SK-N-SH (cell line): Measurements from ENCODE around the gene TMCO2. TPM values are rescaled to one million over a fixed set of nuclear protein-coding genes. Genes with fewer than 3 reads are reported as not detected.

Source experiments
- CTCF ChIA-PET: fragments of 300-600, 350-600 bp; formaldehyde crosslinking; extraction: SDS; loops from one replicate; lab custom pipeline; 2021; lab: Yijun Ruan, JAX
- POLR2A ChIA-PET: fragments of 350-600 bp; sonication (Branson Sonifier 250); formaldehyde crosslinking; extraction: SDS; loops from one replicate; lab custom pipeline; 2020; ENCODE audit warnings: antibody characterized with exemption, inconsistent platforms; lab: Yijun Ruan, JAX
- DNase-seq: peaks from one replicate; pipeline ENCODE4 v3.0.0; 2012
- H2AFZ ChIP-seq: fragments of 200-600 bp; sonication (generic); 2 replicates; pipeline ENCODE4 v1.8.1; 2016; ENCODE audit warnings: antibody characterized with exemption, mild to moderate bottlenecking, low read depth
- H3F3A ChIP-seq: fragments of 200-600 bp; sonication (generic); replicated peaks from 2 replicates; pipeline ENCODE3; 2016; ENCODE audit warnings: antibody characterized with exemption, mild to moderate bottlenecking; ENCODE audit not compliant: insufficient read depth
- H3K27ac ChIP-seq, 2 experiments: fragments of 200-500 bp in 1 of 2; fragments of 200-600 bp in 1 of 2; sonication (Bioruptor generic) in 1 of 2; sonication (generic), shearing (Covaris generic) in 1 of 2; 2 replicates each; pipeline versions ENCODE4 v1.5.1 to v1.6.1; 2014 to 2016; ENCODE audit warnings: low read depth in 2 of 2, inconsistent platforms in 1 of 2, low read length in 1 of 2, mild to moderate bottlenecking in 1 of 2, mixed read lengths in 1 of 2
- H3K27me3 ChIP-seq: fragments of 200-600 bp; sonication (generic), shearing (Covaris generic); 2 replicates; pipeline ENCODE4 v1.6.1; 2016; ENCODE audit warnings: mixed run types; ENCODE audit not compliant: insufficient read depth
- H3K36me3 ChIP-seq, 2 experiments: fragments of 200-500 bp in 1 of 2; fragments of 200-600 bp in 1 of 2; sonication (Bioruptor generic) in 1 of 2; sonication (generic) in 1 of 2; replicated peaks in 1 of 2; 2 replicates each; pipeline versions ENCODE3 to v1.5.1; 2014 to 2016; ENCODE audit warnings: low read length in 1 of 2, mild to moderate bottlenecking in 1 of 2; ENCODE audit not compliant: insufficient read depth in 2 of 2, control insufficient read depth in 1 of 2
- H3K4me1 ChIP-seq, 2 experiments: fragments of 200-500 bp in 1 of 2; fragments of 200-600 bp in 1 of 2; sonication (Bioruptor generic) in 1 of 2; sonication (generic), shearing (Covaris generic) in 1 of 2; 2 replicates each; pipeline versions ENCODE4 v1.5.1 to v1.6.1; 2014 to 2016; ENCODE audit warnings: low read depth in 1 of 2, low read length in 1 of 2, mixed run types in 1 of 2; ENCODE audit not compliant: insufficient read depth in 2 of 2, control insufficient read depth in 1 of 2
- H3K4me2 ChIP-seq: fragments of 200-600 bp; sonication (generic), shearing (Covaris generic); 2 replicates; pipeline ENCODE4 v1.6.1; 2017; ENCODE audit warnings: mixed run types
- H3K4me3 ChIP-seq, 2 experiments: fragments of 200-500 bp in 1 of 2; fragments of 200-600 bp in 1 of 2; sonication (Bioruptor generic) in 1 of 2; sonication (generic), shearing (Covaris generic) in 1 of 2; 2 replicates each; pipeline versions ENCODE4 v1.5.1 to v1.8.1; 2014 to 2016; ENCODE audit warnings: low read depth in 2 of 2, inconsistent platforms in 1 of 2, low read length in 1 of 2, mild to moderate bottlenecking in 1 of 2, mixed read lengths in 1 of 2, moderate library complexity in 1 of 2
- H3K79me2 ChIP-seq: fragments of 200-600 bp; sonication (generic); 2 replicates; pipeline ENCODE4 v1.8.1; 2017; ENCODE audit warnings: mild to moderate bottlenecking; ENCODE audit not compliant: insufficient read depth
- H3K9ac ChIP-seq: fragments of 200-600 bp; sonication (generic); 2 replicates; pipeline ENCODE4 v1.6.1; 2017; ENCODE audit warnings: mixed run types
- H3K9me2 ChIP-seq: fragments of 200-600 bp; sonication (generic); 2 replicates; pipeline ENCODE4 v1.6.1; 2017; ENCODE audit warnings: mixed run types
- H3K9me3 ChIP-seq: fragments of 200-600 bp; sonication (generic); 2 replicates; pipeline ENCODE4 v1.6.1; 2017; ENCODE audit warnings: mixed run types, mild to moderate bottlenecking, moderate library complexity
- H4K20me1 ChIP-seq: fragments of 200-600 bp; sonication (generic); 2 replicates; pipeline ENCODE4 v1.6.1; 2017; ENCODE audit warnings: mild to moderate bottlenecking, mixed run types; ENCODE audit not compliant: insufficient read depth
- EP300 ChIP-seq, 2 experiments: IDR thresholded peaks; 2 replicates each; pipeline versions ENCODE4 v1.4.0 to v1.6.1; 2012; ENCODE audit warnings: borderline replicate concordance in 1 of 2, low read depth in 1 of 2, low read length in 1 of 2
- GATA2 ChIP-seq: sonication (generic); formaldehyde crosslinking; IDR thresholded peaks from 2 replicates; pipeline ENCODE4 v1.5.0; 2020; ENCODE audit warnings: mild to moderate bottlenecking, missing genetic modification reagents
- MAX ChIP-seq: IDR thresholded peaks from 2 replicates; pipeline ENCODE4 v1.4.0; 2012; ENCODE audit warnings: low read depth
- MEF2A ChIP-seq: IDR thresholded peaks from 2 replicates; pipeline ENCODE4 v1.4.0; 2012; ENCODE audit warnings: low read depth, borderline replicate concordance
- NFIC ChIP-seq: IDR thresholded peaks from 2 replicates; pipeline ENCODE4 v1.4.0; 2012; ENCODE audit warnings: borderline replicate concordance
- POLR2AphosphoS5 ChIP-seq: IDR thresholded peaks from 2 replicates; pipeline ENCODE4 v1.6.1; 2012; ENCODE audit warnings: low read depth, low read length
- REST ChIP-seq: IDR thresholded peaks from 2 replicates; pipeline ENCODE4 v1.6.1; 2012; ENCODE audit warnings: mild to moderate bottlenecking, low read depth, low read length, moderate library complexity
- RXRA ChIP-seq: IDR thresholded peaks from 2 replicates; pipeline ENCODE4 v1.4.0; 2012; ENCODE audit warnings: low read depth, mild to moderate bottlenecking, borderline replicate concordance
- TAF1 ChIP-seq: IDR thresholded peaks from 2 replicates; pipeline ENCODE4 v1.6.1; 2012; ENCODE audit warnings: low read depth, mild to moderate bottlenecking, low read length, moderate library complexity, borderline replicate concordance
- TEAD4 ChIP-seq: IDR thresholded peaks from 2 replicates; pipeline ENCODE4 v1.4.0; 2012; ENCODE audit warnings: mild to moderate bottlenecking, borderline replicate concordance; ENCODE audit not compliant: insufficient read depth
- WGBS: methylation state at CpG from one replicate; pipeline ENCODE4 v1.1.6; 2017; ENCODE audit warnings: low lambda C conversion rate; 5-methylcytosine and 5-hydroxymethylcytosine counted together
- polyA plus RNA-seq, 3 experiments: library from polyadenylated mRNA; depleted of rRNA; stranded (reverse); fragments of >200 nt; gene quantifications; 2 replicates each; pipeline ENCODE4 v1.2.3, GENCODE V29; 2012

TMCO2 gene
- polyA plus RNA-seq, 1 of the 3 experiments (the other 2 are of a cell fraction) = not detected

GRCh38 chr1:40257688-40258444 lies 10.1 kb downstream of the TMCO2 start, which contains the start of gene ZMPSTE24 (continued):
- TF ChIP-seq REST (peak; percentile 55; the same call in 1 of the 2 replicates), NFIC (0 out of 2 replicates have a peak, but pooled peaks have one; percentile 16), GATA2 (CRISPR knock-in tag) (no peak), MAX (peak; percentile 89), TAF1 (peak; percentile 81), MEF2A (no peak), EP300 (IDR thresholded peaks at IDR 0.05; ENCODE audit: borderline replicate concordance in 1 of 2, low read depth in 1 of 2, low read length in 1 of 2) (peak in 1 of 2 experiments; percentile 59; a peak in 2 of 4 replicates), TEAD4 (no peak)
- TF ChIP-seq, all 33 proteins: peak for 18

- peaks cover 28 to 38% of the 10 kb centered on the region in 2 experiments for H3K36me3 ChIP-seq
- ChIA-PET CTCF (interaction anchor here (1.7 kb wide), 1 partner anchor 20 kb away, joined by 5 read pairs; no protein-coding TSS in a partner anchor), POLR2A (interaction anchor here (0.7 kb wide), 1 partner anchor 124 kb away, joined by 3 read pairs; no protein-coding TSS in a partner anchor)
- no peaks in the 10 kb centered on the region for H3K27me3 ChIP-seq
- peak overlapping the region; percentile 75 to 93 for H3K4me3 ChIP-seq
- peak overlapping the region; percentile 66 to 99 for H3K27ac ChIP-seq
- H3K4me1 ChIP-seq = peaks cover 10 to 11% of the 10 kb centered on the region in 2 experiments; a peak in 3 of 4 replicates
- WGBS = 0% methylated on average over 3 of the region's 10 CpGs
- no peak for DNase-seq
- H3K9me3 ChIP-seq = no peaks in the 10 kb centered on the region
- H4K20me1 ChIP-seq = no peaks in the 10 kb centered on the region
- peak overlapping the region; percentile 99 for H3K9ac ChIP-seq
- peaks cover 79% of the 10 kb centered on the region for H3K79me2 ChIP-seq
- H3K4me2 ChIP-seq = peak overlapping the region; percentile 88
- H3F3A ChIP-seq = peaks cover 9% of the 10 kb centered on the region
- TF ChIP-seq RXRA = no peak
- TF ChIP-seq POLR2AphosphoS5 = no peak
- TF ChIP-seq NFIC = no peak
- no peaks in the 10 kb centered on the region for H3K9me2 ChIP-seq
- H2AFZ ChIP-seq = peak overlapping the region; percentile 74
Measured at GRCh38 chr1:40258445-40258769, 10.7 kb downstream of the TMCO2 start.
